ENCODE results near the gene AOPEP. TPM values are rescaled to one million over a fixed set of nuclear protein-coding genes. Genes with fewer than 3 reads are reported as not detected.

The AOPEP gene
- total and polyA plus RNA-seq, 2 of the 13 experiments (the other 11 are each of a cell fraction or from before 2014, with no cell fraction given) = 22.2 to 41.6 TPM

DNA sequence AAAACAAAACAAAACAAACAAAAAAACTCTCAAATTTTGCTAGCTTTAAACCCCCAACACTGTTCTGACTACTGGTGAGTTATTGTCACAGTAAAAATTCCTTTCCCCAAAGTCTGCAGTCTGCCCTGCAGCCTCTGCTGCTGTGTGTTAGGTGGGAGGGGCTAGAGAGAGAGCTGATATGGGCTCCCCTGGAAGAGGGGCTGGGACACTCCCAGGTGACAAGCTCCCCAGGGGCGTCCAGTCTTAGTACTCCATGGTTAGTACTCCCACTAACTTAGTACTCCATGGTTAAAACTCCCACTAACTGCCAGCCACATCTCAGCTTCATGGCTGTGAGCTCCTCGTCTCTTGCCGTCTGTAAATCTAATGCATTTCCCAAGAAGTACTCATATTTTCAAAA, 399.2 kb downstream of the AOPEP start:
- no peak for ATAC-seq
- 95% methylated on average over 3 of the region's 3 CpGs for WGBS (ENCODE audit: low lambda C conversion rate)
- Histone ChIP-seq H3K9me3 (ENCODE audit: low read length) (no peaks in the 10 kb centered on the region), H3K4me2 (ENCODE audit: low read depth, low read length) (no peak overlapping the region), H3K4me1 (ENCODE audit: insufficient read depth, low read length) (peaks cover 15% of the 10 kb centered on the region), H3K79me2 (ENCODE audit: insufficient read depth, low read length) (no peaks in the 10 kb centered on the region), H3K9ac (ENCODE audit: insufficient read depth, low read depth, low read length) (no peak overlapping the region), H3K36me3 (replicated peaks in 1 of 2; ENCODE audit: control insufficient read depth in 1 of 2, insufficient read depth in 2 of 2, low read length in 2 of 2) (no peaks in the 10 kb centered on the region; a peak in 1 of 5 replicates), H3K27me3 (ENCODE audit: control insufficient read depth in 1 of 2, insufficient read depth in 2 of 2, low read length in 2 of 2) (no peaks in the 10 kb centered on the region), H3K4me3 (replicated peaks in 1 of 3; ENCODE audit: insufficient read depth in 1 of 3, low read depth in 2 of 3, low read length in 3 of 3) (no peak overlapping the region), H2AFZ (ENCODE audit: low read length) (no peak overlapping the region), H3K27ac (ENCODE audit: extremely low read length, insufficient read depth, low read length) (no peak overlapping the region), H4K20me1 (ENCODE audit: insufficient read depth, low read length) (no peaks in the 10 kb centered on the region)
- in situ Hi-C loops (cut with HindIII; ENCODE audit: extremely low pct_ligation_motif_present, low pct_unique_long_range_greater_than_20kb) = no loop called here
- FAIRE-seq = no peak
- POLR2A ChIA-PET = no interaction called here
- DNase-seq (ENCODE audit: low spot score) = no peak
- TF ChIP-seq, protein P1, sequence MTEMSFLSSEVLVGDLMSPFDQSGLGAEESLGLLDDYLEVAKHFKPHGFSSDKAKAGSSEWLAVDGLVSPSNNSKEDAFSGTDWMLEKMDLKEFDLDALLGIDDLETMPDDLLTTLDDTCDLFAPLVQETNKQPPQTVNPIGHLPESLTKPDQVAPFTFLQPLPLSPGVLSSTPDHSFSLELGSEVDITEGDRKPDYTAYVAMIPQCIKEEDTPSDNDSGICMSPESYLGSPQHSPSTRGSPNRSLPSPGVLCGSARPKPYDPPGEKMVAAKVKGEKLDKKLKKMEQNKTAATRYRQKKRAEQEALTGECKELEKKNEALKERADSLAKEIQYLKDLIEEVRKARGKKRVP (CRISPR knock-in tag; IDR thresholded peaks at IDR 0.05) = no peak
- no peak for TF ChIP-seq DMTF1 (CRISPR knock-in tag; IDR thresholded peaks at IDR 0.05)
- no peak for TF ChIP-seq NR2F1 (CRISPR knock-in tag; IDR thresholded peaks at IDR 0.05)
- no peak for TF ChIP-seq SMARCC2 (IDR thresholded peaks at IDR 0.05)
- no peak for TF ChIP-seq ZNF619 (CRISPR knock-in tag; IDR thresholded peaks at IDR 0.05)
- no peak for TF ChIP-seq ZNF251 (CRISPR knock-in tag; IDR thresholded peaks at IDR 0.05)
- TF ChIP-seq, protein P2, sequence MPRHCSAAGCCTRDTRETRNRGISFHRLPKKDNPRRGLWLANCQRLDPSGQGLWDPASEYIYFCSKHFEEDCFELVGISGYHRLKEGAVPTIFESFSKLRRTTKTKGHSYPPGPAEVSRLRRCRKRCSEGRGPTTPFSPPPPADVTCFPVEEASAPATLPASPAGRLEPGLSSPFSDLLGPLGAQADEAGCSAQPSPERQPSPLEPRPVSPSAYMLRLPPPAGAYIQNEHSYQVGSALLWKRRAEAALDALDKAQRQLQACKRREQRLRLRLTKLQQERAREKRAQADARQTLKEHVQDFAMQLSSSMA (CRISPR knock-in tag; IDR thresholded peaks at IDR 0.05) = no peak
- TF ChIP-seq ZNF788 (CRISPR knock-in tag; IDR thresholded peaks at IDR 0.05; ENCODE audit: borderline replicate concordance) = no peak
- TF ChIP-seq ARNT2 (CRISPR knock-in tag; IDR thresholded peaks at IDR 0.05; ENCODE audit: low read depth) = no peak
- no peak for TF ChIP-seq ZNF770 (CRISPR knock-in tag; IDR thresholded peaks at IDR 0.05)
- no TSS peak for BruUV-seq (replicated peaks)
- CTCF ChIA-PET (ENCODE audit: low intra/inter-chr PET ratio, low total read pairs) = no interaction called here
- intact Hi-C loops (cut with micrococcal nuclease; ENCODE audit: unreplicated experiment) = no loop called here
